Ramos (cell line): ENCODE data around the gene TBC1D28.
"Not testable (repeated sequence)": the region's sequence is repeated elsewhere in the genome, so short reads cannot be mapped to it uniquely, and the experiment has no call there.

Experiments used
- in situ Hi-C: fragments of 300-500 bp; cut with MboI; formaldehyde crosslinking; loops from one replicate; pipeline ENCODE4 v1.14.3; 2022; ENCODE audit warnings: low sequenced_read_pairs; ENCODE audit not compliant: unreplicated experiment

The TBC1D28 gene

DNA sequence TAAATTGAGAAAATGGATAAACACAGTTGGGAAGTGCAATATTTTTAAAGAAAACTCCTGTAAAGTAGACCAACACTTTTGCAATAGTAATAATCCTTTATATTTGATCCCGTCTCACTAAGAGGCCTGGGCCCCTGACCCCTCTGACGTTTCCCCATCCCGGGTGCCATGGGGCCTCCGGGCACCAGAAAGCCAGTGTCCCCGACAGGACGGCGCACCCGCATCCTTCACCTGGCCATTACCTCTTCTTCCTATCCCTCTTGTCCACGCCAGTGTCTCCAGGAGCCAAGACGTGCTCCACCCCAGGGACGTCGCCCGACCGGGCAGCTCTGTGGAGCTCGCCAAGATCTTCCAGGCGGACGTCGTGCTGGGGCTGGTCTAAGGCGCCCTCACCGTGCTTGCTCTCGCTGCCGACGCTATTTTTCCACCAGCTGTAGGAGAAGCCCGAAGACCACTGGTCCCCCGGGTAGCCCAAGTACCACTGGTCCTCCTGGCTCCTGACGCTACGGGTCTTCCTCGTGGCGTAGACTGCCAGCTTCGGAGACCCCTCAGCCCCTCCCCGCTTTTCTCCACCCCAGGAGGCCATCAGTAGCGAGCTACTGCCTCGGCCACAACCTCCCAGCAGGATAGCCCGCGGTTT, 19.2 kb downstream of the TBC1D28 start:
- in situ Hi-C loops = not testable (repeated sequence)

- in situ Hi-C loops = not testable (repeated sequence)
Observed at GRCh38 chr17:18617613-18618012, 26.6 kb downstream of the TBC1D28 start.

GRCh38 chr17:18613016-18613415, 31.2 kb downstream of the TBC1D28 start:
- in situ Hi-C loops = not testable (repeated sequence)

DNA sequence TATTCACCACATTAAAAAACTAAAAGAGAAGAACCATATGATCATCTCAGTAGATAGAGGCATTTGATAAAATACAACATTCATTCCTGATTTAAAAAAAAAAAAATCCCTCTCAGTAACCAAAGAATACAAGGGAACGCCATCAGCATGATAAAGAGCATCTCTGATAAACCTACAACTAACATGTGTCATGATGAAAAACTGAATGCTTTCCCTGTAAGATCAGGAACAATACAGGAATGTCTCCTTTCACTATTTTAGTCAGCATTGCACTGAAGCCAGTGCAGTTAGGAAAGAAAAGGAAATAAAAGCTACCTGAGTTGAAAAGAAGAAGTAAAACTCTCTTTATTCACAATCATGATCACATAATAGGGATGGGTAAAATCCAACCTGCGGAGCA, 51.1 kb downstream of the TBC1D28 start:
- in situ Hi-C loops = not testable (repeated sequence)
